ENCODE data around the gene ZAP70. TPM values are rescaled to one million over a fixed set of nuclear protein-coding genes. Genes with fewer than 3 reads are reported as not detected.

The ZAP70 gene
- total and polyA plus RNA-seq, 2 of the 13 experiments (the other 11 are each of a cell fraction or from before 2014, with no cell fraction given) = 0.51 to 4.0 TPM

- FAIRE-seq = no peak
Observed at GRCh38 chr2:97722227-97722626, 8.9 kb downstream of the ZAP70 start.

More at GRCh38 chr2:97722227-97722626, 8.9 kb downstream of the ZAP70 start:
- CTCF ChIA-PET (ENCODE audit: low intra/inter-chr PET ratio, low total read pairs) = no interaction called here
- ATAC-seq (no peak), DNase-seq (ENCODE audit: low spot score) (no peak)
- in situ Hi-C loops (cut with HindIII; ENCODE audit: extremely low pct_ligation_motif_present, low pct_unique_long_range_greater_than_20kb) (no loop called here), intact Hi-C loops (cut with micrococcal nuclease; ENCODE audit: unreplicated experiment) (no loop called here)
- Histone ChIP-seq H3K79me2 (ENCODE audit: insufficient read depth, low read length) (no peaks in the 10 kb centered on the region), H3K36me3 (replicated peaks in 1 of 2; ENCODE audit: control insufficient read depth in 1 of 2, insufficient read depth in 2 of 2, low read length in 2 of 2) (no peaks in the 10 kb centered on the region), H3K4me1 (ENCODE audit: insufficient read depth, low read length) (no peaks in the 10 kb centered on the region), H3K4me3 (replicated peaks in 1 of 3; ENCODE audit: insufficient read depth in 1 of 3, low read depth in 2 of 3, low read length in 3 of 3) (no peak overlapping the region), H3K9ac (ENCODE audit: insufficient read depth, low read depth, low read length) (no peak overlapping the region), H3K27me3 (ENCODE audit: control insufficient read depth in 1 of 2, insufficient read depth in 2 of 2, low read length in 2 of 2) (no peaks in the 10 kb centered on the region; a peak in 2 of 5 replicates), H2AFZ (ENCODE audit: low read length) (no peak overlapping the region), H3K27ac (ENCODE audit: extremely low read length, insufficient read depth, low read length) (no peak overlapping the region), H4K20me1 (ENCODE audit: insufficient read depth, low read length) (no peaks in the 10 kb centered on the region), H3K9me3 (ENCODE audit: low read length) (no peaks in the 10 kb centered on the region), H3K4me2 (ENCODE audit: low read depth, low read length) (no peak overlapping the region)
- TF ChIP-seq ZNF687 (CRISPR knock-in tag; IDR thresholded peaks at IDR 0.05) = no peak
- no peak for TF ChIP-seq ZNF326 (CRISPR knock-in tag; IDR thresholded peaks at IDR 0.05; ENCODE audit: borderline replicate concordance)
- no peak for TF ChIP-seq NPAS2 (CRISPR knock-in tag; IDR thresholded peaks at IDR 0.05; ENCODE audit: borderline replicate concordance)
- no peak for TF ChIP-seq CHCHD3 (CRISPR knock-in tag; IDR thresholded peaks at IDR 0.05)
- TF ChIP-seq EEA1 (CRISPR knock-in tag; IDR thresholded peaks at IDR 0.05; ENCODE audit: borderline replicate concordance) = no peak
- TF ChIP-seq ZNF609 (CRISPR knock-in tag; IDR thresholded peaks at IDR 0.05; ENCODE audit: borderline replicate concordance) = no peak
- TF ChIP-seq ZNF431 (CRISPR knock-in tag; IDR thresholded peaks at IDR 0.05; ENCODE audit: borderline replicate concordance, low read depth) = no peak
- no peak for TF ChIP-seq TFDP2 (CRISPR knock-in tag; IDR thresholded peaks at IDR 0.05)
- WGBS (ENCODE audit: low lambda C conversion rate) = 40% methylated on average over 6 of the region's 6 CpGs
- no TSS peak for BruUV-seq (replicated peaks)
- POLR2A ChIA-PET = no interaction called here
